Lower lobe of right lung (tissue), 2 donors: Measurements from ENCODE around the gene NADSYN1. TPM values are rescaled to one million over a fixed set of nuclear protein-coding genes. Genes with fewer than 3 reads are reported as not detected.

Experiments
- ATAC-seq, 2 donors: fragments of 200-7000 bp; cut with Tn5 transposase; one replicate each; pipeline ENCODE4 v1.9.1; 2020 to 2022; ENCODE audit warnings: mild to moderate bottlenecking in 2 of 2, moderate library complexity in 2 of 2
- DNase-seq: peaks from one replicate; pipeline ENCODE4 v3.0.0-alpha.2; 2020
- H3K27ac ChIP-seq: fragments of 200-600 bp; one replicate; pipeline ENCODE4 v1.8.0; 2022
- H3K27me3 ChIP-seq: fragments of 200-600 bp; one replicate; pipeline ENCODE4 v1.8.0; 2022; ENCODE audit warnings: low read depth
- H3K36me3 ChIP-seq: fragments of 200-600 bp; one replicate; pipeline ENCODE4 v1.8.0; 2022; ENCODE audit warnings: mild to moderate bottlenecking
- H3K4me1 ChIP-seq: fragments of 200-600 bp; one replicate; pipeline ENCODE4 v1.8.0; 2022
- H3K4me3 ChIP-seq: fragments of 200-600 bp; one replicate; pipeline ENCODE4 v1.8.0; 2022; ENCODE audit warnings: mild to moderate bottlenecking
- H3K9me3 ChIP-seq: fragments of 200-600 bp; one replicate; pipeline ENCODE4 v1.8.0; 2022
- CTCF ChIP-seq: fragments of 200-600 bp; IDR thresholded peaks from one replicate; pipeline ENCODE4 v1.8.0; 2022; ENCODE audit warnings: antibody characterized with exemption, mild to moderate bottlenecking
- intact Hi-C: fragments of 100-400 bp; cut with DNase I; formaldehyde crosslinking; loops from one replicate; pipeline ENCODE4 v1.11.0; 2022
- total RNA-seq: library from RNA; stranded (reverse); fragmentation: NEBNext Ultra II Directional; extraction: Animal tissue kit (Norgen Biotek cat#: 25700); gene quantifications from one replicate; pipeline ENCODE4 v1.2.1, GENCODE V29; 2021
- donor health status: DM: no; HTN: yes; CAD: no; lungs with severe emphysema.

NADSYN1 gene
- total RNA-seq, 1 donor from 2014 or later, result 95.0 TPM

DNA sequence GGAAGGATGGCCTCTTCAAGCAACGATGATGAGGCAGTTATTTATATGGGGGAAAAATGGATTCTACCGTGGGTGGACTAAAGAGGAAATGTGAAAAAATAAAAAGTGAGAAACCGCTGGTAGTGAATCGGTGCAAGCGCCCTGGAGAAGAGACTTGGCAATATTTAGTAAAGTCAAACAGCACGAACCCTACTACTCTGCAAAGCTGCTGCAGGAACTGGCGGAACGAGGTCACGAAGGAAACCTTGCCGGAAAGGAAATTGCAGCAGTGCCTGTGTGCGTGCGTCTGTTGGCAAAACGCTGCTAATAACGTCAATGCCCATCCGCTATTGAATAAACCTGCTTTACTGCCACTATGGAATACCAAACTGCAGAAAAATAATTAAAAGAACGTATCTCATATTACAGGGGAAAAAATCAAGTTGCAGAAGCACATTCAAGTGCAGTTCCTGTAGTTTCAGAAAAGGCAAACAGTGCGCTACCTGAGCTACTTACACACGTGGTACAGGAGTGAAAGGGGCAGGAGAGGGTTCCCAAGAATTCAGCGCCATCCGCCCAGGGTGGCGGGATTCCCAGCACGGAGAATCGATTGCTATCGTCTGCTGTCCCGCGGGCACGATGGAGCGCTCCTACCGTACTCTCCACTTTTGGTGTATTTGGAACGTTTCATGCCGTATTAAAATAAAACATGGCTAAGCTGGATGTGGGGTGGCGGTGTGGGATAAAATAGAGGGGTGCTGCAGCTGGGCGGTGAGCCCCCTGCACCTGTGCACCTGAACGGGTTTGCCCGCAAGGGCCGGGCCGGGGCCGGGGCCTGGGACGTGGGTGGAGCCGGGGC is 585 bp upstream of the NADSYN1 start:
- peaks cover 26% of the 10 kb centered on the region for H3K36me3 ChIP-seq
- intact Hi-C loops, result no loop called here
- H3K27ac ChIP-seq, result peak overlapping the region; percentile 89
- TF ChIP-seq CTCF, result no peak
- H3K27me3 ChIP-seq, result no peaks in the 10 kb centered on the region
- peak overlapping the region; percentile 98 for H3K4me3 ChIP-seq
- H3K4me1 ChIP-seq, result peaks cover 47% of the 10 kb centered on the region
- peak; percentile 65 for DNase-seq
- peak; percentile 3 to 31 for ATAC-seq
- no peaks in the 10 kb centered on the region for H3K9me3 ChIP-seq

GRCh38 chr11:71453918-71454304 is 908 bp downstream of the NADSYN1 start:
- DNase-seq, result no peak
- Histone ChIP-seq H3K4me3 (peak overlapping the region; percentile 98), H3K27me3 (no peaks in the 10 kb centered on the region), H3K27ac (peak overlapping the region; percentile 89), H3K36me3 (peaks cover 41% of the 10 kb centered on the region), H3K9me3 (no peaks in the 10 kb centered on the region), H3K4me1 (peaks cover 41% of the 10 kb centered on the region)
- ATAC-seq, result no peak
- no peak for TF ChIP-seq CTCF
- intact Hi-C loops, result no loop called here

GRCh38 chr11:71454470-71455113 is 1.6 kb downstream of the NADSYN1 start:
- no peak for ATAC-seq
- H3K27ac ChIP-seq, result no peak overlapping the region
- TF ChIP-seq CTCF, result no peak
- peaks cover 48% of the 10 kb centered on the region for H3K36me3 ChIP-seq
- peaks cover 34% of the 10 kb centered on the region for H3K4me1 ChIP-seq
- H3K4me3 ChIP-seq, result no peak overlapping the region
- H3K9me3 ChIP-seq, result no peaks in the 10 kb centered on the region
- DNase-seq, result no peak
- intact Hi-C loops, result no loop called here
- no peaks in the 10 kb centered on the region for H3K27me3 ChIP-seq

GRCh38 chr11:71456294-71456693 is 3.3 kb downstream of the NADSYN1 start:
- no peak for TF ChIP-seq CTCF
- ATAC-seq (no peak), DNase-seq (no peak)
- intact Hi-C loops, result no loop called here
- H3K27me3 ChIP-seq, result no peaks in the 10 kb centered on the region
- peaks cover 65% of the 10 kb centered on the region for H3K36me3 ChIP-seq
- H3K9me3 ChIP-seq, result no peaks in the 10 kb centered on the region
- H3K4me3 ChIP-seq, result no peak overlapping the region
- H3K4me1 ChIP-seq, result peaks cover 29% of the 10 kb centered on the region
- no peak overlapping the region for H3K27ac ChIP-seq

DNA sequence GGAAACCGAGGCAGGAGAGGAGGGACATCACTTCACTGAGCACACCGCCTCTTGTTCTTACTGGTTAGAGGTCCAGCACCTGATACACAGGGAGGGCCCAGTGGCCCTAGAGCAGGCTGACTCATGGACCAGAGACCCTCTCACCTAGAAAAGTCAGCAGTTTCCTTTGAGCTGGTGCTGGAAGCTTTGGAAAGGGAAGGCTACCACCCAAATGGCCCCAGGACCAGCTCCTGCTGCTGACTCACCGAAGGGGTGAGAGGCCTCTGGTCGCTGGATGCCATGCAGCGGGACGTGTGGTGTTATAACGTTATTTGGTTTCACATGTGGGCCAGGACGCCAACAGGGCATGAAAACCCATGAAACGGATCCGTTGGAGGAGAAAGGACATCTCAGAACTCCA is 3.8 kb downstream of the NADSYN1 start:
- no peaks in the 10 kb centered on the region for H3K27me3 ChIP-seq
- TF ChIP-seq CTCF, result no peak
- ATAC-seq, result no peak
- no peaks in the 10 kb centered on the region for H3K9me3 ChIP-seq
- intact Hi-C loops, result no loop called here
- peaks cover 70% of the 10 kb centered on the region for H3K36me3 ChIP-seq
- H3K4me1 ChIP-seq, result peaks cover 24% of the 10 kb centered on the region
- H3K27ac ChIP-seq, result no peak overlapping the region
- no peak overlapping the region for H3K4me3 ChIP-seq
- DNase-seq, result no peak
